AG20443 (cell line): ENCODE measurements around the gene MYH14.

Source experiments
- DNase-seq: peaks from one replicate; pipeline ENCODE4 v3.0.0; 2012; ENCODE audit warnings: low spot score, mixed read lengths

MYH14 gene

GRCh38 chr19:50261446-50261970 is 58.1 kb downstream of the MYH14 start:
- DNase-seq: no peak

- DNase-seq: no peak
These were observed 59.8 kb downstream of the MYH14 start for GRCh38 chr19:50263176-50263575.

GRCh38 chr19:50264483-50265186 is 61.2 kb downstream of the MYH14 start:
- DNase-seq: no peak

- no peak for DNase-seq
These were observed 62.6 kb downstream of the MYH14 start for GRCh38 chr19:50266041-50266440.

- no peak for DNase-seq
These were observed 63.5 kb downstream of the MYH14 start for GRCh38 chr19:50266896-50267295.

GRCh38 chr19:50268041-50268440 is 64.6 kb downstream of the MYH14 start:
- no peak for DNase-seq

GRCh38 chr19:50268501-50268900 is 65.1 kb downstream of the MYH14 start:
- no peak for DNase-seq

- DNase-seq: no peak
These were observed 66.2 kb downstream of the MYH14 start for GRCh38 chr19:50269653-50270052.

GRCh38 chr19:50272263-50272897 is 69.0 kb downstream of the MYH14 start:
- no peak for DNase-seq

GRCh38 chr19:50273821-50274220 is 70.4 kb downstream of the MYH14 start:
- DNase-seq: no peak

GRCh38 chr19:50275577-50276368 is 72.4 kb downstream of the MYH14 start:
- no peak for DNase-seq

GRCh38 chr19:50276370-50277063 is 73.1 kb downstream of the MYH14 start:
- DNase-seq: no peak

GRCh38 chr19:50277966-50278580 is 74.7 kb downstream of the MYH14 start:
- no peak for DNase-seq

GRCh38 chr19:50280074-50280473 is 76.7 kb downstream of the MYH14 start:
- DNase-seq: no peak

GRCh38 chr19:50280983-50281382 is 77.6 kb downstream of the MYH14 start:
- no peak for DNase-seq

GRCh38 chr19:50281491-50281890 is 78.1 kb downstream of the MYH14 start:
- DNase-seq: no peak

- DNase-seq: no peak
These were observed 82.4 kb downstream of the MYH14 start for GRCh38 chr19:50285833-50286232.

GRCh38 chr19:50286443-50286842 is 83.0 kb downstream of the MYH14 start:
- no peak for DNase-seq

- no peak for DNase-seq
These were observed 83.9 kb downstream of the MYH14 start for GRCh38 chr19:50287331-50287730.

GRCh38 chr19:50288954-50289353 is 85.5 kb downstream of the MYH14 start:
- no peak for DNase-seq

GRCh38 chr19:50290011-50290410 is 86.6 kb downstream of the MYH14 start:
- no peak for DNase-seq

- DNase-seq: no peak
These were observed 87.4 kb downstream of the MYH14 start for GRCh38 chr19:50290775-50291174.
